GM18907 (cell line): Measurements from ENCODE around the gene APC2.

ENCODE experiments used
- ATAC-seq: cut with Tn5 transposase; IDR thresholded peaks from one replicate; pipeline ENCODE4 v1.9.1; 2021; ENCODE audit warnings: mild to moderate bottlenecking, moderate library complexity; ENCODE audit not compliant: unreplicated experiment

APC2 gene

DNA sequence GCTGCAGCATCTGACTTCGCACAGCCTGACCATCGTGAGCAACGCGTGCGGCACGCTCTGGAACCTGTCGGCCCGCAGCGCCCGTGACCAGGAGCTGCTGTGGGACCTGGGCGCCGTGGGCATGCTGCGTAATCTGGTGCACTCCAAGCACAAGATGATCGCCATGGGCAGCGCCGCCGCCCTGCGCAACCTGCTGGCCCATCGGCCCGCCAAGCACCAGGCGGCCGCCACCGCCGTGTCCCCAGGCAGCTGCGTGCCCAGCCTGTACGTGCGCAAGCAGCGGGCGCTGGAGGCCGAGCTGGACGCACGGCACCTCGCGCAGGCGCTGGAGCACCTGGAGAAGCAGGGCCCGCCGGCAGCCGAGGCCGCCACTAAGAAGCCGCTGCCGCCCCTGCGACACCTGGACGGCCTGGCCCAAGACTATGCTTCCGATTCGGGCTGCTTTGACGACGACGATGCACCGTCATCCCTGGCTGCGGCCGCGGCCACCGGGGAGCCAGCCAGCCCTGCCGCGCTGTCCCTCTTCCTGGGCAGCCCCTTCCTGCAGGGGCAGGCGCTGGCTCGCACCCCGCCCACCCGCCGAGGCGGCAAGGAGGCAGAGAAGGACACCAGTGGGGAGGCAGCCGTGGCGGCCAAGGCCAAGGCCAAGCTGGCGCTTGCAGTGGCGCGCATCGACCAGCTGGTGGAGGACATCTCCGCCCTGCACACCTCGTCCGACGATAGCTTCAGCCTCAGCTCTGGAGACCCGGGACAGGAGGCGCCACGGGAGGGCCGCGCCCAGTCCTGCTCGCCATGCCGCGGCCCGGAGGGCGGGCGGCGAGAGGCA, 15.5 kb downstream of the APC2 start:
- ATAC-seq: no peak

DNA sequence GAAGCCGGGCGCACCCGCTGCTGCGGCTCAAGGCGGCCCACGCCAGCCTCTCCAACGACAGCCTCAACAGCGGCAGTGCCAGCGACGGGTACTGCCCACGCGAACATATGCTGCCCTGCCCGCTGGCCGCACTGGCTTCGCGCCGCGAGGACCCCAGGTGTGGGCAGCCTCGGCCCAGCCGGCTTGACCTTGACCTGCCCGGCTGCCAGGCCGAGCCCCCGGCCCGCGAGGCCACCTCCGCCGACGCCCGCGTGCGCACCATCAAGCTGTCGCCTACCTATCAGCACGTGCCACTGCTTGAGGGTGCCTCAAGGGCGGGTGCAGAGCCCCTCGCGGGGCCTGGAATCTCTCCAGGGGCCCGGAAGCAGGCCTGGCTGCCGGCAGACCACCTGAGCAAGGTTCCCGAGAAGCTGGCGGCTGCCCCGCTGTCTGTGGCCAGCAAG, 16.1 kb downstream of the APC2 start:
- ATAC-seq: no peak

DNA sequence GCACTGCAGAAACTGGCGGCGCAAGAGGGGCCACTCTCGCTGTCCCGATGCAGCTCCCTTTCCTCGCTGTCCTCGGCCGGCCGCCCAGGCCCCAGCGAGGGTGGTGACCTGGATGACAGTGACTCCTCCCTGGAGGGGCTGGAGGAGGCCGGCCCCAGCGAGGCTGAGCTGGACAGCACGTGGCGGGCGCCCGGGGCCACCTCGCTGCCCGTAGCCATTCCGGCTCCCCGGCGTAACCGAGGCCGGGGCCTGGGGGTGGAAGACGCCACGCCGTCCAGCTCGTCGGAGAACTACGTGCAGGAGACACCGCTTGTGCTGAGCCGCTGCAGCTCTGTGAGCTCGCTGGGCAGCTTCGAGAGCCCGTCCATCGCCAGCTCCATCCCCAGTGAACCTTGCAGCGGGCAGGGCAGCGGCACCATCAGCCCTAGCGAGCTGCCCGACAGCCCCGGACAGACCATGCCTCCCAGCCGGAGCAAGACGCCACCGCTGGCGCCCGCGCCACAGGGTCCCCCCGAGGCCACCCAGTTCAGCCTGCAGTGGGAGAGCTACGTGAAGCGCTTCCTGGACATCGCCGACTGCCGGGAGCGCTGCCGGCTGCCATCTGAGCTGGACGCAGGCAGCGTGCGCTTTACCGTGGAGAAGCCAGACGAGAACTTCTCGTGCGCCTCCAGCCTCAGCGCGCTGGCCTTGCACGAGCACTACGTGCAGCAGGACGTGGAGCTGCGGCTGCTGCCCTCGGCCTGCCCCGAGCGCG, 16.7 kb downstream of the APC2 start:
- no peak for ATAC-seq

DNA sequence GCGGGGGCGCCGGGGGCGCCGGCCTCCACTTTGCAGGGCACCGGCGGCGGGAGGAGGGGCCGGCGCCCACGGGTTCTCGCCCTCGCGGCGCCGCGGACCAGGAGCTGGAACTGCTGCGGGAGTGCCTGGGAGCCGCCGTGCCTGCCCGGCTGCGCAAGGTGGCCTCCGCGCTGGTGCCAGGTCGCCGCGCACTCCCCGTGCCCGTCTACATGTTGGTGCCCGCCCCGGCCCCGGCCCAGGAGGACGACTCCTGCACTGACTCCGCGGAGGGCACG, 17.2 kb downstream of the APC2 start:
- ATAC-seq: no peak

DNA sequence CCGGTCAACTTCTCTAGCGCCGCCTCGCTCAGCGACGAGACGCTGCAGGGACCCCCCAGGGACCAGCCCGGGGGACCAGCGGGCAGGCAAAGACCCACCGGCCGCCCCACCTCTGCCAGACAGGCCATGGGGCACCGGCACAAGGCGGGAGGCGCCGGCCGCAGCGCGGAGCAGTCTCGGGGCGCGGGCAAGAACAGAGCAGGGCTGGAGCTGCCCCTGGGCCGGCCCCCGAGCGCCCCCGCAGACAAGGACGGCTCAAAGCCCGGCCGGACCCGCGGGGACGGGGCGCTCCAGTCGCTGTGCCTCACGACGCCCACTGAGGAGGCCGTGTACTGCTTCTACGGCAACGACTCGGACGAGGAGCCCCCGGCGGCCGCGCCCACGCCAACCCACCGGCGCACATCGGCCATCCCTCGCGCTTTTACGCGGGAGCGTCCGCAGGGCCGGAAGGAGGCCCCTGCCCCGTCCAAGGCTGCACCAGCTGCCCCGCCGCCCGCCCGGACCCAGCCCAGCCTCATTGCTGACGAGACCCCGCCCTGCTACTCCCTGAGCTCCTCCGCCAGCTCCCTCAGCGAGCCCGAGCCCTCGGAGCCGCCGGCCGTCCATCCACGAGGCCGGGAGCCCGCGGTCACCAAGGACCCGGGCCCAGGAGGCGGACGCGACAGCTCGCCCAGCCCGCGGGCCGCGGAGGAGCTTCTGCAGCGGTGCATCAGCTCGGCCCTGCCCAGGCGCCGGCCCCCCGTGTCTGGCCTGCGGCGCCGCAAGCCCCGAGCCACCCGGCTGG, 17.8 kb downstream of the APC2 start:
- ATAC-seq: no peak

DNA sequence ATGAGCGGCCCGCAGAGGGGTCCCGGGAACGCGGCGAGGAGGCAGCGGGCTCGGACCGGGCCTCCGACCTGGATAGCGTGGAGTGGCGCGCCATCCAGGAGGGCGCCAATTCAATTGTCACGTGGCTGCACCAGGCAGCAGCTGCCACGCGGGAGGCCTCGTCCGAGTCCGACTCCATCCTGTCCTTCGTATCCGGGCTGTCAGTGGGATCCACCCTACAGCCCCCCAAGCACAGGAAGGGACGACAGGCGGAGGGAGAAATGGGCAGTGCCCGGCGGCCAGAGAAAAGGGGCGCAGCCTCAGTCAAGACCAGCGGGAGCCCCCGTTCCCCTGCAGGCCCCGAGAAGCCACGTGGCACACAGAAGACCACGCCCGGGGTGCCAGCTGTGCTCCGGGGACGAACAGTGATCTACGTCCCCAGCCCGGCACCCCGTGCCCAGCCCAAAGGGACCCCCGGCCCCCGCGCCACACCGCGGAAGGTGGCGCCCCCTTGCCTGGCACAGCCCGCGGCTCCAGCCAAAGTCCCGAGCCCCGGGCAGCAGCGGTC, 18.4 kb downstream of the APC2 start:
- ATAC-seq: no peak

DNA sequence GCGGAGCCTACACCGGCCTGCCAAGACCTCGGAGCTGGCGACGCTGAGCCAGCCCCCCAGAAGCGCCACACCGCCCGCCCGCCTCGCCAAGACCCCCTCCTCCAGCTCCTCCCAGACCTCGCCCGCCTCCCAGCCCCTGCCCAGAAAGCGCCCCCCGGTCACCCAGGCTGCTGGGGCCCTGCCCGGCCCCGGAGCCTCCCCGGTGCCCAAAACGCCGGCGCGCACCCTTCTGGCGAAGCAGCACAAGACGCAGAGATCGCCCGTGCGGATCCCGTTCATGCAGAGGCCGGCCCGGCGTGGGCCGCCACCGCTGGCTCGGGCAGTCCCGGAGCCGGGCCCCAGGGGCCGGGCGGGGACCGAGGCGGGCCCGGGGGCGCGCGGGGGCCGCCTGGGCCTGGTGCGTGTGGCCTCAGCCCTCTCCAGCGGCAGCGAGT, 18.9 kb downstream of the APC2 start:
- no peak for ATAC-seq

DNA sequence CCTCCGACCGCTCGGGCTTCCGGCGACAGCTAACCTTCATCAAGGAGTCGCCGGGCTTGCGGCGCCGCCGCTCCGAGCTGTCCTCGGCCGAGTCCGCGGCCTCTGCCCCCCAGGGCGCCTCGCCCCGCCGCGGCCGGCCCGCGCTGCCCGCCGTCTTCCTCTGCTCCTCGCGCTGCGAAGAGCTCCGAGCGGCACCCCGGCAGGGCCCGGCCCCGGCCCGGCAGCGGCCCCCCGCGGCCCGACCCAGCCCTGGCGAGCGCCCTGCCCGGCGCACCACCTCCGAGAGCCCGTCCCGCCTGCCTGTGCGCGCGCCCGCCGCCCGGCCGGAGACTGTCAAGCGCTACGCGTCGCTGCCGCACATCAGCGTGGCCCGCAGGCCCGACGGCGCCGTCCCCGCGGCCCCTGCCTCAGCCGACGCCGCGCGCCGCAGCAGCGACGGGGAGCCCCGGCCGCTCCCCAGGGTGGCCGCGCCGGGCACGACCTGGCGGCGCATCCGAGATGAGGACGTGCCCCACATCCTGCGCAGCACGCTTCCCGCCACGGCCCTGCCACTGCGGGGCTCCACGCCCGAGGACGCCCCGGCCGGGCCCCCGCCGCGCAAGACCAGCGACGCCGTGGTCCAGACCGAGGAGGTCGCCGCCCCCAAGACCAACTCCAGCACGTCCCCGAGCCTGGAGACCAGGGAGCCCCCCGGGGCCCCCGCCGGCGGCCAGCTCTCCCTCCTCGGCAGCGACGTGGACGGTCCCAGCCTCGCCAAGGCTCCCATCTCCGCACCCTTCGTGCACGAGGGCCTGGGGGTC, 19.5 kb downstream of the APC2 start:
- no peak for ATAC-seq

DNA sequence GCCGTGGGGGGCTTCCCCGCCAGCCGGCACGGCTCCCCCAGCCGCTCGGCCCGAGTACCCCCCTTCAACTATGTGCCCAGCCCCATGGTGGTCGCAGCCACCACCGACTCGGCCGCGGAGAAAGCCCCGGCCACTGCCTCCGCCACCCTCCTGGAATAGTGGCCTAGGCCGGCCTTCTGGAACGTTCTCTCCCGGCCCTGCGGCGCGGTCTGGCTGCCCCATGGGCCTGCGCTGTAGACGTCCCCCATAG, 20.1 kb downstream of the APC2 start:
- no peak for ATAC-seq

DNA sequence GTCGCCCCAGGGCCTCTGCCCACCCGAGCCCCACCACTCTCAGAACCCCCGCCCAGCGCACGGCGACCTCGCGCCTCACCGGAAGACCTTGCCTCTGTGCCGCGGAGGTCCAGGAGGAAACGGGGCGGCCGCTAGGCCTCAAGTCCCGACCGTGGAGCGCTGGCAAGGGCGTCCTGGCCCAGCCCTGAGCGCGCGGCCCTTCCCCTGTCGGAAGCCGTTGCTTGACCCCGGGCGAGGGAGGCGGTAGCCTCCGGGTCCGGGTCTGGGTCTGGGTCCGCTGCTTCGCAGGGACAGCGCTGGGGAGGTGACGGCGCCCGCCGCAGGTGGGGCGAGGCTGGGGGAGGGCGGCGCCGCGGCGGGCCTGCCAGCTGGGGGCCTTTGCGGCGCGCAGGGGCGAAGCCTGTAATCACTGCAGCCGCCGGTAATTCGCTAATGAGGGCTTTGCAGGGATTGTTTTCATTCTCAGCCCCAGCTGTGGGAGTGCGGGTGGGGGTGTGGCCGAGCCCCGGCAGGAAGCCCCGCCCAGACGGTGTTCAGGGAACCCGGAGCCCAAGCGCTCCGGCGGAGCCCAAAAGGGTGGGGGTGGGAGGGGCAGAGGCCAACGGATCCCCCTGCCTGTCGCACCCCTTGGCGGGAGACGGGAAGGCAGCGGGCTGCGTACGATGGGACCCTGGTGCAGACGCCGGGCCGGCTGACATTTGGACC, 20.5 kb downstream of the APC2 start:
- ATAC-seq: no peak

DNA sequence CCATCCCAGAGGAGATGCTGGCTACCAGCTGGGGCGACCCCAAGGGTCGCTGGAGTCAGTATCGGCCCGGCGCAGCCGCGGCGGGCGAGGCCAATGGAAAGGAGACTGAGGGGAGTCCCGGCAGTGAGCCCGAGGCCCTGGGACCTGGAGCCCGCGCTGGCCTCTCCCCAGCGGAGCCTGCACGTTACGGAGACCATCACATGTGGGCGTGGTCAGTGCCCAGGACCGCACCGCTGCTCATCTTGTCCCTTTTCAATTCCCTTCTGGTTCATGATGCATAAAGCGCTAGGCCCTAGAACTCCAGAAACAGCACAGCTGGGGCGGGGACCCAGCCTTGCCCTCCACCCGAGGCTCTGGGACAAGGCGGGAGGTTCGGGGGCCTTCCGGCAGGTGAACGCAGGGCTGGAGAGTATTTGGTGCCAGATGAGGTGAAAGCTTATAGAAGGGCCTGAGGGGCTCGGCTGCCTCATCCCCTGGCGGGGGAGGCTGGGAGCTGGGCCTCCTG, 21.1 kb downstream of the APC2 start:
- ATAC-seq: no peak

DNA sequence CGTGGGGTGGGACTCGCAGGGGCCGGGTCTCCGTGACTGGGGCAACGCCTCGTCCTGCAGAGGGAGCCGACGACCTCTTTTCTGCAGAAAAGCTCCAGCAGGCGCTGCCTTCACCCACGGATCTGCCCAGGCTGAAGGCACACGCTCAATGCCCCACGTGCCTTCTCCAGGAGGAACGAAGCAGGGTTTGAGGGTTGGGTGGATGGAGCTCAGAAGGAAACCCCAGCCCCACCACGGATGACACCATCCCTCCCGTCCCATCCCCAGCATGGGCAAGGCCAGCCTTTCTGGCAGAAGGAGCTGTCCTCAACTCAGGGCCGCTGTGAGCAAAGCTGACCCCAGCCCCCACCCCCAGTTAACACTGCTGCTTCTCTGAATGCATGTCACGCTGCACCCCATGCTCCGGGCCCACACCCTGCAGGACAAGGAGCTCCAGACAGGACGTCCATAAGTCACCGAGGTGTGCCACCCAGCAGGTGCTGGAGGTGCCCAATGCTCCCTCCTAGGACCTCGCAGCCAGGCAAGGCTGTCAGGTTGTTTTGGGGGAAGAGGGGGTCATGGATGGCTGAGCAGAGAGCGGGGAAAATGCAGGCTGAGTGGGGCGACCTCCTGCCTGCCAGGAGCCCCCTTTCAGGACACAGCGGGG, 21.7 kb downstream of the APC2 start:
- ATAC-seq: no peak

DNA sequence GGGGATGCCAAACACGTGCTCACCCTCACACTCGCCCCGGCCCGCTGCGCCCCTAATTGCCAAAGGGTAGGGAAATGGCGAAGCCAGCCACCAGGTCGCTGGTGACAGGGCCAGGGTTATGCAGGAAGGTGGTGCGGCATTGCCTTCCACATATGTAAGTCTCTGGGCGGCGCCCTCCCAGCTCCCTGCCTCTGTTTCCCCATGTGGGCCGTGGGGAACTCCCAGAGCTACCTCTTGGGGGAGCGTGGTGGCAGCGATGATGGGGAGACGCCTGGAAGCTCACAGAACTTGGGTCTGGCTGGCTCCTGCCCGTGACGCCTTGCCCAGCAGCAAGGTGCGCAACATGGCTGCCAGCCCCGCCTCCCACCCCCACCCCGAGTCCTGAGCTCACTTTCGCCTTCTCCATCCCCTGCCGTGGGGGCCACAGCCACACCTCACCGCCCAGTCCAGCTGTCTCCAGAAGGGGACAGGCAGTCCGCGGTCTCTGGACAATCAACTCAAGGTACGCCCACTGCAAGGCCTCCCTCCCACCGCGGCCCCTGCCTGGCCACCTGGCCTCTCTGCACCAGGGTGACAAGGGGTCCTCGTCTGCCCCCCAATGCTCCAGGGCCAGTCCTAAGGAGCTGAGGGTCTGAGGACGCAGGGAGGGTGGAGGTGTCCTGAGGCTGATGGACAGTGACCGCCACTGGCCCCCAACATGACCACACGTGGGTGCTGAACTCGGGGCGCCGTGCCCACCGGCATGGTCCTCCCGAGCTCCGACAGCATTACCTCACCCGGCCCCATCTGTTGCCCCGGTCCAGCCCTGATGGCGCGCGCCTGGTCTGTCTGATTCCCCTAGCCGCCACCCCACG, 22.5 kb downstream of the APC2 start:
- ATAC-seq: no peak

DNA sequence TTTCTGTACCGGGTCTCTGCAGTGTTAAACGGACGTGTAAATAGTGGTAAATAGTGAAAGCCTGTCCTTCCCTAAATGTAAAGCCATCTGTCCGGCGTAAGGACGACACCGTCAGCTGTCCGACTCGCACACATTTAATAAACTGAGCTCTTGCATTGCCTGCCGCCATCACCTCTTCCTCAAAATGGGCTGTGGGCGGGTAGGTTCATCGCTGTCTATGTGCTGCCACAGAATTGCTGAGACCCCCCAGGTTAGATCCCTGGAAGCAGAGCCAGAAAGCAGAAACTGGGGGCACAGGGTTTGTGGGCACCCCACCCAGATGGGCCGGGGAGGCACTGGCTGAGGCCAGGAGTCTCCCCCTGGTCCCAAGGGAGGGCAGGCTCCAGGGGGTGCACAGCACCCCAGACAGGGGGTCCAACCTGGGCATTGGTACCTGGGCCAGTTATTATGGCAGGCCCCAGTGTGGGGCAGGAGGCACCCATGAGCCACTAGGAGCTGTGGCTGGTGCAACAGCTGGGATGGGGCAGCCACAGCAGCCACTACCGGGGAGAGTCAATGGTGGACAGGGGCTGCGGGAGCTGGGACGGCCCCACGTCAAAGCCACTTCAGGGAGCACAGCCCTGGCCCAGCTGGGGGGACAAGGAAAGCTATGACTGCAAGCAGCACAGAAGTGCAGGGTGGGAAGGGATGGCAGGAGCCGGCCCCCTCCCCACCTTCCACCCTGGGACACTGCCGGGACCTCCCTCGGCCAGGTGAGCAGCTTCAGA, 23.3 kb downstream of the APC2 start:
- no peak for ATAC-seq

DNA sequence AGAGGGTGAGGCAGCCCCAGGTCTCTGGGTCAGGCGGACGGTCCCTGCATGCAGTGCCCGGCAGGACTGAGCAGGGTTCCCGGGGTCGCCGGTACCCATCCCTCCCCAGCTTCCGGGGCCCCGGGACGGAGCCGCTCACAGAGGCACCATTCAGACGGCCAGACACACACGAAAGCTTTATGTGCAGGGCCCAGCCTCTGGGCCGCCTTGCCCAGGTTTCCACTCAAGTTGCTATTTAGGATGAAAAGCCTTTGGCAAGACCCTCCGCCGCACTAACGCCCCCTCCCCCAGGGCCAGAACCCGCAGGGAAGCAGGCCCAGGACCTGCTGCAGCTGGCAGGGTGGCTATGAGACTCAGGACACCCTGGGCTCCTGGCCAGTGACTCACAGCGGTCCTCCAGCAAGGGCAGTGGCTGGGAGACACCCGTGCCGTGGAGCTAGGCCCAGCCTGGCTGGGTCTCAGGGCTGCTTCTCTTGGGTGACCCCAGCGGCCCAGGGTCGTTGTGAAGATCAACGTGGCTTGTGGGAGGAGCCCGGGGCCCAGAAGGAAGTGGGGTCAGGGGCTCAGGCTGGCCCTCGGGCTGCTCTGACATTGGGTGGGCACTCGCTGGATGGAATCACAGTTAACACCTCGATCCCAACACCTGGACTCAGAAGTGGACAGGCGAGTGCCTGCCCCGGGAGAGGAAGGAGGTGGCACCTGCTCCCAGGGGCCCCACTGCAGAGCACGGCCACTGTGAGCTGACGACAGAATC, 24.3 kb downstream of the APC2 start:
- ATAC-seq: no peak

DNA sequence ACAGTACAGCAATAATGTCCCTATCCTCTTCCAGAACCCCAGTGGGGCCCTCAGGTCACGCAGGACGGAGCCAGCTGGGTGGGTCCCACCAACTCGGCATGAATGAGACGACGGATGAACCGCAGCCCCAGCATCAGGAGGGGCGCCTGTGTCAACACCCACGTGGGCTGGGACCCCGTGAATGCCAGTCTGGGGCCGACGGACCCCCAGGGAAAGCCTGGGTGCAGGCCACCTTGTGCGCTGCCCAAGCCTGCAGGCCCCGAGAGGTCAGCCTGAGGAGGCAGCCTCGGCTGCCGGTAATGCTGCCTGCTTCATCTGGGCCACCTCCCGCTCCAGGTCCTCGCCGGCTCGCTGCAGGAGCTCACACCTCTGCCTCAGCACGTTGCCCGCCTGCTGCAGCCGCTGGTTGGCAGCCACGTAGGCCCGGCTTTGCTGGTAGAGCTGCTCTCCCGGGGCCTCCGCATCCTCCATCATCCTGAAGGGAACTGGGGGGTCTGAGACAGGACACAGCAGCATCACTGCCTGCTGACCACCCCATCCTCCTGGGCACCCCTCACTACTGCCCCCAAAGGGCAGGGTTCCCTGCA, 24.9 kb downstream of the APC2 start:
- no peak for ATAC-seq
